D721Med (cell line): ENCODE data around the gene ITGA7.

ENCODE experiments used
- DNase-seq: peaks from one replicate; pipeline ENCODE4 v3.0.0; 2011; ENCODE audit warnings: low spot score; ENCODE audit not compliant: insufficient read length
- FAIRE-seq: peaks from 2 replicates; lab custom pipeline; 2011; peaks lifted over from hg19 to GRCh38; lab: Jason Lieb, UNC
- TF ChIP-seq, protein P1 (sequence below): IDR thresholded peaks from 2 replicates; pipeline ENCODE4 v1.5.1; 2012; ENCODE audit warnings: mild to moderate bottlenecking, control low read depth; ENCODE audit not compliant: insufficient read depth; ENCODE audit errors: missing control alignments

Gene ITGA7

DNA sequence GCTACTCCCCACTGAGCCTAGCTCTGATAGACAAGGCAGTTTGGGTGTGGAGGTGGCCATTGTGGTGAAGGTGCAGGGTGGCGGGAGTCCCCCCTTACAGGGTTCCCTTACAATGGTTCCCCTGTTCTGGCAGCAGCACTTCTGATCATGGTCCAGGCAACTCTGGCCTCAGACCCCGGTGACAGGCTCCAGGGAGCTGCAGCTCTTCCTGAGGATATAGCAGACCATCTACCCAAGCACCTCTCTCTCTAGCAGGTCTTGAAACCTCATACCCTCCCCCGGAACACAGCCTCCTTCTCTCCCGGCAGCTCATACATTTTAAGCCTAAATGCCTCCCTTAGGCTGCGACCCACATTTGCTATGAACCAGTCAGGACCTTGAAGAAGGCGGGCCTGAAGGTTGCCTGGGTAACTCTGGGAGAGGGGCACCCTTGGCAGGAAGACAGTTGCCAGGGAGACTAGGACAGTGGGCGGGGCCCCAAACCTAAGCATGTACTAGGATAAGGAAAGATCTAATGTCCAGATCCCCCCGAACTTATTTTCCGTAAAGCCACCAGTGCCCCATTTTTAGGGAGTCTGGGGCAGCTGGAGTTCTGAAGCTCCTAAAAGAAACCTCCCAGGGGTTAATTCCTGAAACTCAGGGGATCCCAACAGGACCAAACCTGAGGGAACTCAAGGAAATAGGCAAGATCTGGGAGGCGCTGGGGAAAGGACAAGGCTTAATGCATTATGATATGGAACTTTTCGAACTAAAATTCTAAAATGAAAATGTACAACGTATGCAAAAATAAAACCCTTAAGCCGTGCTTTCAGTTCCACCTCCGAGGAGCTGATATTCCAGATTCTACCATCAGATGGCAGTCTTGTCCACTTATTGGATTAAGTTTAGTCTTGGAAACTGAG is 30.7 kb upstream of the ITGA7 start:
- FAIRE-seq: peak; percentile 72
- TF ChIP-seq, protein P1, sequence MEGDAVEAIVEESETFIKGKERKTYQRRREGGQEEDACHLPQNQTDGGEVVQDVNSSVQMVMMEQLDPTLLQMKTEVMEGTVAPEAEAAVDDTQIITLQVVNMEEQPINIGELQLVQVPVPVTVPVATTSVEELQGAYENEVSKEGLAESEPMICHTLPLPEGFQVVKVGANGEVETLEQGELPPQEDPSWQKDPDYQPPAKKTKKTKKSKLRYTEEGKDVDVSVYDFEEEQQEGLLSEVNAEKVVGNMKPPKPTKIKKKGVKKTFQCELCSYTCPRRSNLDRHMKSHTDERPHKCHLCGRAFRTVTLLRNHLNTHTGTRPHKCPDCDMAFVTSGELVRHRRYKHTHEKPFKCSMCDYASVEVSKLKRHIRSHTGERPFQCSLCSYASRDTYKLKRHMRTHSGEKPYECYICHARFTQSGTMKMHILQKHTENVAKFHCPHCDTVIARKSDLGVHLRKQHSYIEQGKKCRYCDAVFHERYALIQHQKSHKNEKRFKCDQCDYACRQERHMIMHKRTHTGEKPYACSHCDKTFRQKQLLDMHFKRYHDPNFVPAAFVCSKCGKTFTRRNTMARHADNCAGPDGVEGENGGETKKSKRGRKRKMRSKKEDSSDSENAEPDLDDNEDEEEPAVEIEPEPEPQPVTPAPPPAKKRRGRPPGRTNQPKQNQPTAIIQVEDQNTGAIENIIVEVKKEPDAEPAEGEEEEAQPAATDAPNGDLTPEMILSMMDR: peak; percentile 88
- no peak for DNase-seq

DNA sequence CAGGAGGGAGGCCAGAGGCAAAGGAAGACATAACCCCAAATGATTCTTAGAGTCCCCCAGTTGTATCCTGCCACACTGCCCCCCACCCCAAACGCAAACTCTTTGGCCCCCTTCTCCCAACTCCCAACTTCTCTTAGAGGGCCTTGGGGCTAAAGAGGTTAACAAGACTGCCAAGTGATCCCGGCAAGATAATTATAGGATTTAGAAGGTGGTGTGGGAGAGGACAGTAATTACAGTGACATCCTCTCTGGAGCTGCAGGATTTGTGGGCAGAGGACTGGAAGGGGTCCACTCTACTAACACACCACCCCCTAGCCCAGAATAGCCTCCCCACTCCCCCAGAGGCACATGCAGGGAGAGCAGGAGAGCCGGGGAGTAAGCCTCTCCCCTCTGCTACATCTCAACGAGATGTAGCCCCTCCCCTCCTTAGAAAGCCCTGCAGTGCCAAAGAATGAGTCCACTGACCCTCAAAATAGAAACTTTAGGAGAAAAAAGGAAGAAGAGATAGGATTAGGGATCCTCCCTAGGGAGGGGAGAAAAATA is 29.9 kb upstream of the ITGA7 start:
- TF ChIP-seq, protein P1: no peak
- DNase-seq (no peak), FAIRE-seq (no peak)

DNA sequence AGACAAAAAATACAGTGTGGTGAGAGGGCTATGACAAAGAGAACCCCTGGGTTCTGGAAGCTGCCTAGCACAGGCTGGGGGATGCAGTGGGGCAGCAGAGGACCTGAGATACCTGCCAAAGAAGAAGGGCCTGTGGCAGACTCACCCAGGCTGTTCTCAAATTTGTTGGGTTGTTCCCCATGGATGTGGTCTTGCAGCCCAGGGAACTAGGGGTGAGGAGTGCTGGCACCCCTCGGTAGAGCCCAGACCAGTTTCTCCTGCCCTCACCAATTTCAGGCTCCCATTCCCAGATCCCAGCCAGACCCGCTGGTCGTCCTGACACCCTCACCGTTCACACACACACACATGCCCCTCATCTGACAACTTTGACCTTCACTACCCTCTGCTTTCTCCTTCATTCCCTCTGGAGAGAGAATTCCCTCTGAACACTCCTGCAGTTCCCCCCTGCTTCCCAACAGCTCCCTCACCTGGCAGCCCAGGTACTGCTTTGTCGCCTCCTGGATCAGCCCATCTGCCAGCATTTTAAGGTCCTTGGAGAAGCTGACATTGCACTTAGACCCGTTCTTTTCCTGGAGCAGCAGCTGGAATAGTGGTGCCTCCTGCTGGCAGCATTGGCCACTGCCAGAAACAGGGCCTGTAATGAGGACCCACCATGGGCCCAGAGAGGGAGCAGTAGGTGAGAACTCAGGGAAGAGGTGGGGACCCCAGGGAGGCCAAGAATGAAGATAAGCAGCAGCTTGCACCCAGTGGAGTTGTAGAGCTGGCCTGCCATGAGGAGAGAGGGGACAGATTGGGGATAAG is 29.3 kb upstream of the ITGA7 start:
- TF ChIP-seq, protein P1: peak; percentile 79
- no peak for DNase-seq
- no peak for FAIRE-seq

DNA sequence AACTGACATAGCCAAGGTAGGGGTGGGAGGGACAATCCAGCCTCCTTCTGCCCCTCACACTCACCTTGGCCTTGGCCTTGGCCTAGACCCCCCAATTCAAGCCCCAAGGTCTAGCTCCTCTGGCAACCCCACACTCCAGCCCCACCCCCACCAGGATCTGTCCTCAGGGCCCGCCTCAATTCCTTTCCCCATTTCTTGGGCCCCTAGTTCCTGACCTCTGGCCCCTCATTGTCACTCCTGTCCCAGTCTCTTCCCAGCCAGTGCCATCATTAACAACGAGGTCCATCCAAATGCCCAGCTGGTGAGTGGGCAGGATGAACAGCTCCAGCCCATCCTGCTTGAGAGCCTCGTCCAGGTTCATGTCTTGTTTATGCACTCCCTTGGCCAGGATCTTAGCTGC is 28.4 kb upstream of the ITGA7 start:
- FAIRE-seq: no peak
- DNase-seq: no peak
- TF ChIP-seq, protein P1: no peak

DNA sequence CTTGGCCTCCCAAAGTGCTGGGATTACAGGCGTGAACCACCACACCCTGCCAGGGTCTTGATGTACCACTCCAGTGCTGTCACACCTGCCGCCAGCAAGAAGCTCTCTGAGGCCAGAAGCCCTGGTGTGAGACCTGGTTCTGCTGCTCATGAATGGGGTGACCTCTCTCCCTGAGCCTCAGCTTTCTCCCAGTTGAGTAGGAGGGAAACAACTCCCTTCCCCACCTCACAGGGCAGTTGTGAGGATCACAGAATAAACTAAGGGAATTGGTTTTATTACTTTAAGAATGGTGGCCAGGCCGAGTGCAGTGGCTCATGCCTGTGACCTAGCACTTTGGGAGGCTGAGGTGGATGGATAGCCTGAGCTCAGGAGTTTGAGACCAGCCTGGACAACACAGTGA is 26.9 kb upstream of the ITGA7 start:
- FAIRE-seq: no peak
- TF ChIP-seq, protein P1: no peak
- DNase-seq: no peak

DNA sequence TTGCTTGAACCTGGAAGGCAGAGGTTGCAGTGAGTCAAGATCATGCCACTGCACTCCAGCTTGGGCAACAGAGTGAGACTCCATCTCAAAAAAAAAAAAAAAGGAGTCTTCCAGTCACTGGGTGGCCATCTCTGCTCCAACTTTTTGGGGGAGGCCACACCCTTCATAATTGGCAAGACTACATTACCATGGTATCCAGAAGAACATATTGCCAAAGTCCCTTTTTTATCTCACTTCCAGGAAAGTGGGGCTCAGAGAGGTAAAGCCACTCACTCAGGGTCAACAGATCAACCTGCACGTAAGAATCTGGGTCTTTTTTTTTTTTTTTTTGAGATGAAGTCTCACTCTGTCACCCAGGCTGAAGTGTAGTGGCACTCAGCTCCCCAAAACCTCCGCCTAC is 26.2 kb upstream of the ITGA7 start:
- TF ChIP-seq, protein P1: no peak
- DNase-seq: no peak

More for the DNA sequence above, 26.2 kb upstream of the ITGA7 start:
- FAIRE-seq: no peak
